NCI-H526 (cell line): ENCODE data around the gene RYR1.
A peak's percentile ranks its signal among the peaks of the same experiment; 100 is the strongest.
"Not testable (repeated sequence)": the region's sequence is repeated elsewhere in the genome, so short reads cannot be mapped to it uniquely, and the experiment has no call there.

Source experiments
- DNase-seq, 2 experiments: peaks; one replicate each; lab custom pipeline; 2025; lab: John Stamatoyannopoulos, UW

The RYR1 gene

DNA sequence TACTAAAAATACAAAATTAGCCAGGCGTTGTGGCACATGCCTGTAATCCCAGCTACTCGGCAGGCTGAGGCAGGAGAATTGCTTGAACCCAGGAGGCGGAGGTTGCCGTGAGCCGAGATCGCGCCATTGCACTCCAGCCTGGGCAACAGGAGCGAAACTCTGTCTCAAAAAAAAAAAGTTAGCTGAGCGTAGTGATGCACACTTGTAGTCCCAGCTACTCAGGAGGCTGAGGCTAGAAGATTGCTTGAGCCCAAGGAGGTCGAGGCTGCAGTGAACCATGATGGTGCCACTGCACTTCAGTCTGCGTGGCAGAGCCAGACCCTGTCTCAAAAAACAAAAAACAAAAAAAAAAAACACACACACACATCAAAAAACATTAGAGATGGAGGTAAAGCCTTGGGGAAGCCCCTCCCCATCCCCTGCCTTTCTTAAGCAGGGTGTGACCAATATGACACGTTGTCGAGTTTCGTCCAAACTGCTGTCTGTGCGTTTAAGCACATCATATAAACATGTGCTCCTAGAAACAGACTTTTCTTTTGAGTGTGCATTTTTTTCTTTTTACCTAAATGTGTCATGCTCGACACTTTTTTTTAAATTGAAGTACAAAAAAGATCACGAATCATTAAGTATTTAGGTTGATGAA is 6.3 kb upstream of the RYR1 start:
- not testable (repeated sequence) for DNase-seq

DNA sequence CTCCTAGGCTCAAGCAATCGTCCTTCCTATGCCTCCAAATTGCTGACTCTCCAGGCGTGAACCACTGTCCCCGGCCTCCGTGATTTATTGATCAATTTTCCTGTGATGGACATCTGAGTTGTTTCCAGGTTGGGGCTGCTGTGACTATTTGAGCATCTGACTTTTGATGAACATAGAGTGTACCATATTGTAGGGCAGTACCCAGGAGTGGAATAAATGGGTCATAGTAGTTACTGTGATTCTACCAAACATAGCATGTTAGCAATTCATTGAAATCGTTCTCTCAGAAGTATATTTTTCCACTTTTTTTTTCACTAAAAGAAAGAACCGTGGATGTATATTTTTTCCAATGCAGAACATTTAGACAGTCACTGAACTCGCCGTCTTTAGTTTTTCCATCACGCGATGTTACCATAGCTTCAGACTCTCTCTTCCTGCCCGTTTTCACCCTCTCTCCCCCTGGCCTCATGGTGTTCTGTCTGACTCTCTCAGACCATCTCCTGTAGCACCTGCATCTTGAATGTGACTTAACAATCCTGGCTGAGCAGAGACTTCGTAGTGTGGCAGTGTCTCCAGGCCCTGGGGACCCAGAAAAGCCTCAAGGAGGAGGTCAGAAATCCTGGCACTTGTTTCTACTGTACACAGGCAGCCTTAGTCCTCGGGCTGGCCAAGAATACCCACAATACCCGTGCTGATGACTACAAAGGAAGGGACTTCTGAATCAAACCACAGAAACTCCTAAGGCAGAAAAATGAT is 4.3 kb upstream of the RYR1 start:
- no peak for DNase-seq

DNA sequence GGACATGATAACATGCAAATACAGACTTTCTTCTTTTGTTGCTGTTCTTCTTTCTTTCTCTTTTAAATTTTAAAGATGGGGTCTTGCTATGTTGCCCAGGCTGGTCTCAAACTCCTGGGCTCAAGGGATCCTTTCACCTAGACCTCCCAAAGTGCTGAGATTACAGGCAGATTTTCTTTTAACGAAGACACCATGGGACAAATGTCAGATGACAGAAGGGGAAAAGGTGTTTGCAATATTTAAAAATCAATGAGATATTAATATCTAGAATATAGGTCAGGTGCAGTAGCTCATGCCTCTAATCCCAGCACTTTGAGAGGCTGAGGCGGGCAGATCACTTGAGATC is 3.7 kb upstream of the RYR1 start:
- DNase-seq = no peak

DNA sequence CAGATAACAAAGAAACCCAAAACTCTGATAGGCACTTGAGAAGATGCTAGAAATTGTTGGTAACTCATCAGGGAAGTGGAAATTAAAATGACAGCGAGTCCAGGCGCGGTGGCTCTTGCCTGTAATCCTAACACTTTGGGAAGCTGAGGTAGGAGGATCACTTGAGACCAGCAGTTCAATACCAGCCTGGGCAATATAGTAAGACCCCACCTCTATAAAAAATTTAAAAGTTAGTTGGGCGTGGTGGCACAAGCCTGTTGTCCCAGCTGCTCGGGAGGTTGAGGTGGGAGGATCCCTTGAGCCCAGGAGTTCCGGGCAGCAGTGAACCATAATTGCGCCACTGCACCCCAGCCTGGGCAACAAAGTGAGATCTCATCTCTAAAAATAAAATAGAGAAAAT is 2.6 kb upstream of the RYR1 start:
- DNase-seq = no peak

DNA sequence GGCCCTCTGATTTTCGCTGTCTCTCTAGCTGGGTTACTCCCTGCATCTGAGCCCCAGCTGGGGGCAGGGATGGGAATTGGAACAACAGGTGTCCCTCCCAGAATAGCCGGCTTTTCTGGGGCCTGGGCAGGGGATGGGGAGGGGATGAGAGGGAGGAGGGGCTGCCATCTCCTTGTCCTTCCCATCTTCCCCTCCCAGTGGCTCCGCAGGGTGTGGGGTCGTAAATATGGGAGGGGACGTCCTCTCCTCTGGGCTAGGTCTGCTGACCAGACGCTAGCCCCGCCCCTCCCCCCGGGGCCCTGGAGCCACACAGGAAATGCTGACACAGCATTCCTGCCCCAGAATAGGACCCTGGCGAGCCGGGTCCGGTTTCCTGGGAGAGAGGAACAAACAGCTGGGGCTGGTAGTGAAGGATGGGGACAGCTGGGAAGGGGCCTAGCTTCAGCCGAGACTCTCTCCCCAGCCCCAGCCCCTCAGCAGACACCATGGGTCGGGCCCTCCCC is 1.1 kb downstream of the RYR1 start:
- no peak for DNase-seq

DNA sequence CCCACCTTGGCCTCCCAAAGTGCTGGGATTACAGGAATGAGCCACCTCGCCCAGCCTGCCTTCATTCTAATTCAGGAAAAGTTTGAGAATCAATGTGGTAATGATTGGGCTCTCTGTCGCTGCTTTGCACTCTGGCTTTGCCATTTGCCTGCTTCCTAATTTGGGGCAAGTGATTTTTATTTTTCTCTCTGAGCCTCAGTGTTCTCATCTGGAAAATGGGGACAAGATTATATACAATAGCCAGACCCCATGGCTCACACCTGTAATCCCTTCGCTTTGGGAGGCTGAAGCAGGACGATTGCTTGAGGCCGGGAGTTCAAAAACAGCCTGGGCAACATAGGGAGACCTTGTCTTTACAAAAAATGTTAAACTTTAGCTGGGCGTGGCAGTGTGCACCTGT is 3.8 kb downstream of the RYR1 start:
- no peak for DNase-seq

DNA sequence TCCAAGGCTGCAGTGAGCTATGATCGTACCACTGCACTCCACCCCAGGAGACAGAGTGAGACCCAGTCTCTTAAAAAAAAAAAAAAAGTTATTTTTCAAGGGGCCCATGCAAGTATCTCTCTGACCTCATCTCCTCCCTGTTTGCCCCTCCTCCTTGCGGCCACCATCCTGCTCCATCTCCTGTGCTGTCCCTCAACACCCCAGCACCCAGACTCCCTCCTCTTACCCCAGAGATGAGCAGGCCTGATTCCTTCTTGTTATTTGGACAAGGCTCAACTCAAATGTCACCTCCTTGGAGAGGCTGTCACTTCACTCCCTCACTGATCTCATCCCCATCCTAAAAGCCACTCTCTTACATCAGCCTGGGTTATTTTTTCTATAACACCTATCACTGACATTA is 4.4 kb downstream of the RYR1 start:
- no peak for DNase-seq

DNA sequence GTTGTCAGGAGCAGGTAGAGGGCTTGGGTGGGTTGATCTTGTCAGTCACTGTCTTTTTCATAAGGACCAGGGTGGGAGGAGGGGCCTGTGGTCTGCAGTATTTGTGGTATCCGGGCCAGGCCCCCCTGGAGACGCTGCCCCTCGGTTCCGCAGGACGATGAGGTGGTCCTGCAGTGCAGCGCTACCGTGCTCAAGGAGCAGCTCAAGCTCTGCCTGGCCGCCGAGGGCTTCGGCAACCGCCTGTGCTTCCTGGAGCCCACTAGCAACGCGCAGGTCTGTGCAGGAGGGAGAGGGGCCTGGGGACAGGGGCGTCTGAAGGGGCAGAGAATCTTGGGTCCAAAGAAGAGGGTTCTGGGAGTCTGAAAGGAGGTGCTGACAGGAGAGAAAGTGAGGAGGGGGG is 7.1 kb downstream of the RYR1 start:
- DNase-seq = no peak

DNA sequence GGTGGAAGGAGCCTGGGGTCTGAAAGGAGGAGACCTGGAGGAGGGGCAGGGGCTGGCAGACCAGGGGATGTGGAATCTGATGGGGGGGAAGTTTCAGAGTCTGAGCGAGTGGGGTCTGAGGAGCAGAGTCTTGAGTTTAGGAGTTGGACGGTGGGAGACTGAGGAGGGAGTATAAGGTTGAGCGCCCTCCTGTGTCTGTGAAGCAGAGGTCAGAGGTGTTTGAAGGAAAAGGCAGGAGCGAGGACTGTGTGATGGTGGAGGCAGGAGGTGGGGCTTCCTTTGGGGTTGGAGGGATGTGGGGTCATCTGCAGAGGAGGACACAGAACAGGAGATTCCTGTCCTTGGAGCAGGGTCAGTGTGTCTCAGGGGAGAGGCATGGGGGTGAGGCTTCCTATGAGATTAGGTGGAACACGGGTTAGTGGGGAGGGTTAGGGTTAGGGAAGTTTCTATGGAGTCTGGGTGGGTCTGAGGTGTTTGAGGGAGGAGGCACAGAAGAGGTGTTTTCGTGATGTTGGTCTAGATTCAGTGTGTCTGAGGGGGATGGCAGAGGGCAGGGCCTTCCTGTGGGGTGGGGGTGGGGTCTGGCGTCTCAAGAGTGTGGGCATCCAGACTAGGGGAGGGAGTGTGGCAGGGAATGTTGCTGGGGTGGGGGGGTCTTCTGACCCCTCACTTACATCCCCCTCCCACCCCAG is 8.3 kb downstream of the RYR1 start:
- no peak for DNase-seq

DNA sequence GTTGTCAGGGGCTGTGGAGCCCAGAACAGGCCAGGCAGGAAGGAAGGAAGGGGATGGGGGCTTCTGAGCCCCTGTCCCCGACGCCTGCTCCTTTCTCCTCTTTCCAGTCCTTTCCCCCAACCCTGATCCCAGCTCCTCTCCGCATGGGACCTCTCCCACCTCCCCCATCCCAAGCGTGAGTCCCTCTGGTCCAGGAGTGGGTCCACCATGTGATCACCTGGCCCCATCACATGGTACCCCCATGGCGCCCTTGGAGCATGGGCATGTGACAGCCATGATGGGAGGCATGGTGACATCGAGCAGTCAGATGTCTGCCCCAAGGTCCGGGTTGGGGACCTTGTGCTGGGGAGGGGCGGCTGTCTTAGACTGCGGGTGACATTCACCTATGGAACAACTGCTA is 9.2 kb downstream of the RYR1 start:
- DNase-seq = no peak

DNA sequence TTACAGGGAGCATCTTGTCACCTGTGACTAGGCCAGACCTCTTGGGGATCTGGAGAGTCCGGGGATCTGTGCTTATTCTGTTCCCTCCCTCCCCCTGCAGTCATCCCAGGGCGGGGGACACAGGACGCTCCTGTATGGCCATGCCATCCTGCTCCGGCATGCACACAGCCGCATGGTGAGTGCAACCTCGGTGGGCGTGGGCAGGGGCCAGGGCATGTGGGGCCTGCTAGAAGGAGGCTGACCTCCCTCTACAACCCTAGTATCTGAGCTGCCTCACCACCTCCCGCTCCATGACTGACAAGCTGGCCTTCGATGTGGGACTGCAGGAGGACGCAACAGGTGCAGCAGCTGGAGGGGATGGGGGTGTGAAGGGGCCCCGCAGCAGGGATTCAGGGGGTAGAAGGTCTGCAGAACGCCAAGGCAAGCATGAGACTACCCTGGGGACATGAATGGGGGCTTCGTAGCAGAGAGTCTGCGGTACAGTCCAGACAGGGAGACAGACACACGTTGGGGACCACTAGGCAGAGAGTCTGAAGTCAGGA is 10.0 kb downstream of the RYR1 start:
- no peak for DNase-seq

DNA sequence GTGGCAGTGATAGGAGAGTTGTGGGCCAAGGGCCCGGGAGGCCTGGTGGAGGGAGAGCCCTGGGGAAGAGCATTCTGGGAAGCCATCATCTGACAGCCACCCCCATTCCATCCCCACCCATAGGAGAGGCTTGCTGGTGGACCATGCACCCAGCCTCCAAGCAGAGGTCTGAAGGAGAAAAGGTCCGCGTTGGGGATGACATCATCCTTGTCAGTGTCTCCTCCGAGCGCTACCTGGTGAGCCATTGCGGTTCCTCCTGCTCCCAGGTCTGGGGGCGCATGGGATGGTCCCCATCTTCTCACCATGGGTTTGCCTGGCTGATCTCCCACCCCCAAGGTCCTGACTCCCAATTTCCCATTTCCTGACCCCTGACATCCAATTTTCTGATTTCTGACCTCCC is 10.5 kb downstream of the RYR1 start:
- no peak for DNase-seq

DNA sequence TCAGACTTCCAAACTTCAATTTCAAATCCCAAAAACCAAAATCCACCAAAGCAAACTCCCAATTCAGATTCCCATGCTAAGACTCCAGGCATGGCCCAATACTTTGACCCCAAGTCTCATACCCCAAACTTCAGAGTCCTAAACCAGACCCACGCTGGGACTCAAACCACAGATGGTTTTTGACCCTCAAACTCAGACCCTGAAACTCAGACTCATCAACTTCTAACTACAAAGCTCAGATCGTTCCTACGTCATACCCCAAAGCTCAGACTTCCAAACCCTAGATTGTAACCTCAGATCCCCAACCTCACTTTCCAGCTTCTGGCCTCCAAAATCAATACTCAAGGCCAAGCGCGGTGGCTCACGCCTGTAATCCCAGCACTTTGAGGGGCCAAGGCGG is 11.9 kb downstream of the RYR1 start:
- DNase-seq = no peak

DNA sequence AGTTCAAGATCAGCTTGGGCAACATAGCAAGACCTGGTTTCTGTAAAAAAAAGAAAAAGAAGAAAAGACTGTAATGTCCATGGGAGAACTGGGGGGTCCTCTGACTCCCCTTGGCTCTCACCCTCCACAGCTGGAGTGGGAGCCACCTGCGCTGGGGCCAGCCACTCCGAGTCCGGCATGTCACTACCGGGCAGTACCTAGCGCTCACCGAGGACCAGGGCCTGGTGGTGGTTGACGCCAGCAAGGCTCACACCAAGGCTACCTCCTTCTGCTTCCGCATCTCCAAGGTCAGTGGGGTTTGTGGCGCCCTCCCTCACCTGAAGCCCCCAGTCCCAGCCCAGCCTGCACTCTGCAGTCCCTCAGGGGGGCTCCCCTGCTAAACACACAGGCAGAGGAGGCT is 14.7 kb downstream of the RYR1 start:
- DNase-seq = no peak

DNA sequence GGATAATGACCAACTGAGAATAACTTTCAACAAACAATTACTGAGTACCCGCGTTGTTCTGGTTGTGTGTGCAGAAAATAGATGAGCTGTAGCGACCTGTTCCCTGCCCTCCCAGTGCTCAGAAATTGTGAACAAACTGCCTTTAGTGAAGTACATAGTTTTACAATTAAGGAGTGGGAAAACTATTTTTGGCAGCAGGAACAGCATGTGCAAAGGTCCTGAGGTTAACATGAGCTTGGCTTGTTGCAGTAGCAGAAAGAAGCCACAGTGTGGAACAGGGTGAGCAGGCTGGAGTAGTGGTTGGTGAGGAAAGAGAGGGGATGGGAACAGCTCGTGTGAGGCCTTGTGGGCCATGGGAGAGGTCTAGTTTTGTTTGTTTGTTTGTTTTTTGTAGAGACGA is 16.0 kb downstream of the RYR1 start:
- DNase-seq = no peak

DNA sequence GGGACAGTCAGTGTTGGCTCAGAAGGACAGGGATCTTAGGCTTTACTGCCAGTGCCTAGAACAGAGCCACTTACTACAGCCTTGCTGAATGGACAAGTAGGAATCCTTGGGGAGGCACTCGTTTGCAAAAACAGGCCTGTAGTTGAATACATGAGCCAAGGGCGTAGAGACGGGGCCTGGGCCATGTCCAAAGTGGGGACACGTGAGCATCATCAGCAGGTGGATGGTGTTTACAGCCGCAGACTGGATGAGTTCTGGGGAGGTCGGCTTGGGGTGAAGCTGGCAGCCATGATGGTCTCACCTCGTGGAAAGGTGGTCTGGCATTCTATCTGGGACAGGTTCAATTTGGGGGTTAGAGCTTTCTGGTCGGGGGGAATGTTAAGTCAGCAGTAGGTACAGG is 17.5 kb downstream of the RYR1 start:
- no peak for DNase-seq

DNA sequence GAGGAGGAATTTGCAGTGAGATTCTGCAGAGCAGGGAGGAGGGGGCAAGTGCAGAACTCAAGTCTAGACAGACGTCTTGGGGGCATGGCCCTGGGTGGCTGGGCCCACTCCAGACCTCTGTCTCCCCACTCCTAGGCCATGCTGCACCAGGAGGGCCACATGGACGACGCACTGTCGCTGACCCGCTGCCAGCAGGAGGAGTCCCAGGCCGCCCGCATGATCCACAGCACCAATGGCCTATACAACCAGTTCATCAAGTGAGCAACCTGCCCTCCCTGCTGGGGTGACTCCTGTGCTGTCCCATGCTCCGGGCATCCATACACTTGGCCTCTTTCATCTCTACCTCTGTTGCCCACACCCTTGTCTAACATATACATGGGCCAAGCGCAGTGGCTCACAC is 18.1 kb downstream of the RYR1 start:
- DNase-seq = no peak

DNA sequence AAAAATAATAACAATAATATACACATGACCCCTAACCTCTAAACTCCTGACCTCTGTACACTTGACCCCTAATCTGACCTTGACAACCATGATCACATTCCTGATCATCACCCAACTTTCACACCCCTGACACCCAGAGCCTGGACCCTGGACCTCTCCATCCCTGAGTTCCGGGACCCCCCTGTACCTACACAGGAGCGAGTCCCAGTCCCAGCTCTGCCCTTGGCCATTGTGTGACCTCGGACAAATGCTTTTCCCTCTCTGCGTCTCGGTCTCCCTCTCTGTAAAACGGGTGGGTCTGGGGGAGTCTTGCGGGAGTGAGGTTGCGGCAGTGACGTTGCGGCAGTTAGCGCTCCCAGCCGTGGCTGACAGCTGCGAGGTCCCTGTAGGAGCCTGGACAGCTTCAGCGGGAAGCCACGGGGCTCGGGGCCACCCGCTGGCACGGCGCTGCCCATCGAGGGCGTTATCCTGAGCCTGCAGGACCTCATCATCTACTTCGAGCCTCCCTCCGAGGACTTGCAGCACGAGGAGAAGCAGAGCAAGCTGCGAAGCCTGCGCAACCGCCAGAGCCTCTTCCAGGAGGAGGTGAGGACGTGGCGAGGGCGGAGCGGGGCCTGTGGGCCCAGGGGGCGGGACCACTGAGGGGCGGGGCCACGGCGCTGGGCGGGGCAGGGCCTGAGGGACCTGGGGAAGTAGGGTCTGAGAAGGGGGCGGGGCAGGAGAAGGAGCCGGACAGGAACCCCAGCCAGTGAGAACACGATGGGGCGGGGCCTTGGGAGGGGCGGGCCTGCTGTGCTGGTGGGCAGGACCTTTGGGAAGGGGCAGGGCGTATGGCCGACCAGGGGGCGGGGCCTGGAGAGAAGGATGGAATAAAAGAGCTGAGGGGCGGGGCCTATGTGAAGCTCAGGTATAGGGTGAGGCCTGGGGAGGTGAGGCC is 19.2 kb downstream of the RYR1 start:
- DNase-seq = peak in 1 of 2 experiments; percentile 59

DNA sequence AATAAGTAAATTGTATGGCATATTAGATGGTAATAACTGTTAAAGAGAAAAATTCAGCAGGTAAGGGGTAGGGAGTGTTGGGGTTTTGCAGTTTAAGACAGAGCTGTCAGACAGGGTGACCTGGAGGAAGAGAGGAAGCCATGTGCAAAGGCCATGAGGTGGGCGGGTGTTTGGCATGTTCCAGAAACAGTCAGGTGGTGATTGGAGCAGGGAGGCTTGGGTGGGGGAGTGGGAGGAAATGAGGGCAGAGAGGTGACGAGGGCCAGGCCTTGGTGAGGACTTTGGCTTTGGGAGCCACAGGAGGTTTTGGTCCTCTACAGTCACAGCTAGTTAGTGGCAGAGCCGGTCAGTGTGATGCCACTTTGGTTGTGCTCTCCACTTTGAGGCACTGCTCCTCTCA is 20.1 kb downstream of the RYR1 start:
- no peak for DNase-seq

DNA sequence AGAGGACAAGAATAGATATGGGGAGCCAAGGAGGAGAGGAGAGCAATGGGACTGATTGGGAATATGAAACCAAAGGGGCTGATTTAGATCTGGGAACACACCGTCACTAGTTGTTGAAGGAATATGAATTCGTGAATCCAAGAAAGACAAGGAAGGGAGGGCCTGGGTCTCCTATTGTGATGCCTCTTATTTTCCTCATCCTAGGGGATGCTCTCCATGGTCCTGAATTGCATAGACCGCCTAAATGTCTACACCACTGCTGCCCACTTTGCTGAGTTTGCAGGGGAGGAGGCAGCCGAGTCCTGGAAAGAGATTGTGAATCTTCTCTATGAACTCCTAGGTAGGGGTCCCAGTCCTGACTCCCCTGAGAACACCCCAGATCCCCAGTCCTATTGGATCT is 21.5 kb downstream of the RYR1 start:
- DNase-seq = no peak

DNA sequence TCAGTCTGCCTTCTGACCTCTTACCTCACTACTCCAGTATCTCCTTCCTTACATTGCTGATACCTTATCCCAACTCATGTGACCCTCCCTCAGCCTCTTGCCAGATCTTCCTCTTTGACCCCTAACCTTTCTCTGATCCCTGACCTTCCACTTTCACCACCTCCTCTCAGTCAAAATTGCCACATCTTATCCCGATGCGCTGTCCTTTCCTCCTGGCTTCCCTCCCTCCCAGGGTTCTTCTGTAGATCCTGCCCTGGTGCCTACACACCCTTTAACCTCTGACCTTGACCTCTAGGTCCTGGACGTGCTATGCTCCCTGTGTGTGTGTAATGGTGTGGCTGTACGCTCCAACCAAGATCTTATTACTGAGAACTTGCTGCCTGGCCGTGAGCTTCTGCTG is 23.7 kb downstream of the RYR1 start:
- no peak for DNase-seq
